COLO829 (cell line): ENCODE measurements around the gene LRCH2.

ENCODE experiments used
- DNase-seq: peaks from one replicate; pipeline ENCODE4 v3.0.0; 2012; ENCODE audit warnings: low spot score

LRCH2 gene

GRCh38 chrX:115204040-115204439, 29.9 kb downstream of the LRCH2 start:
- no peak for DNase-seq

GRCh38 chrX:115192244-115192700, 41.6 kb downstream of the LRCH2 start:
- no peak for DNase-seq

- no peak for DNase-seq
Observed at GRCh38 chrX:115191490-115192243, 42.2 kb downstream of the LRCH2 start.

DNA sequence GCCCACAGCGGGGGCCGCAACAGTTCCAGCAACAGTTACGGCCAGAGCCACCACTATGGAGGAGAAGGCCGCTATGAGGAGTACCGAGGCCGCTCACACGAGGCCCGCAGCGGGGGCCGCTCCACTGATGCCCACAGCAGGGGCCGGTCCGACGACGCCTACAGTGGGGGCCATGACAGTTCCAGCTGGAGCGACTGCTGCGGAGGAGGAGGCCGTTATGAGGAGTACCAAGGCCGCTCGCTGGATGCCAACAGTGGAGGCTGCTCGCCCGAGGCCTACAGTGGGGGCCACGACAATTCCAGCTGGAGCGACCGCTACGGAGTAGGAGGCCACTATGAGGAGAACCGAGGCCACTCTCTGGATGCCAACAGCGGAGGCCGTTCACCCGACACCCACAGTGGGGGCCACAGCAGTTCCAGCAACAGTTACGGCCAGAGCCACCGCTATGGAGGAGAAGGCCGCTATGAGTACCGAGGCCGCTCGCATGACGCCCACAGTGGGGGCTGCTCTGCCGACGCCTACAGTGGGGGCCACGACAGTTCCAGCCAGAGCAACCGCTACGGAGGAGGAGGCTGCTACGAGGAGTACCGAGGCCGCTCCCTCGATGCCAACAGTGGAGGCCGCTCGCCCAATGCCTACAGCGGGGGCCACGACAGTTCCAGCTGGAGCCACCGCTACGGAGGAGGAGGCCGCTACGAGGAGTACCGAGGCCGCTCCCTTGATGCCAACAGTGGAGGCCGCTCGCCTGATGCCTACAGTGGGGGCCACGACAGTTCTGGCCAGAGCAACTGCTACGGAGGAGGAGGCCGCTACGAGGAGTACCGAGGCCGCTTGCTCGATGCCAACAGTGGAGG, 43.0 kb downstream of the LRCH2 start:
- DNase-seq, result no peak

DNA sequence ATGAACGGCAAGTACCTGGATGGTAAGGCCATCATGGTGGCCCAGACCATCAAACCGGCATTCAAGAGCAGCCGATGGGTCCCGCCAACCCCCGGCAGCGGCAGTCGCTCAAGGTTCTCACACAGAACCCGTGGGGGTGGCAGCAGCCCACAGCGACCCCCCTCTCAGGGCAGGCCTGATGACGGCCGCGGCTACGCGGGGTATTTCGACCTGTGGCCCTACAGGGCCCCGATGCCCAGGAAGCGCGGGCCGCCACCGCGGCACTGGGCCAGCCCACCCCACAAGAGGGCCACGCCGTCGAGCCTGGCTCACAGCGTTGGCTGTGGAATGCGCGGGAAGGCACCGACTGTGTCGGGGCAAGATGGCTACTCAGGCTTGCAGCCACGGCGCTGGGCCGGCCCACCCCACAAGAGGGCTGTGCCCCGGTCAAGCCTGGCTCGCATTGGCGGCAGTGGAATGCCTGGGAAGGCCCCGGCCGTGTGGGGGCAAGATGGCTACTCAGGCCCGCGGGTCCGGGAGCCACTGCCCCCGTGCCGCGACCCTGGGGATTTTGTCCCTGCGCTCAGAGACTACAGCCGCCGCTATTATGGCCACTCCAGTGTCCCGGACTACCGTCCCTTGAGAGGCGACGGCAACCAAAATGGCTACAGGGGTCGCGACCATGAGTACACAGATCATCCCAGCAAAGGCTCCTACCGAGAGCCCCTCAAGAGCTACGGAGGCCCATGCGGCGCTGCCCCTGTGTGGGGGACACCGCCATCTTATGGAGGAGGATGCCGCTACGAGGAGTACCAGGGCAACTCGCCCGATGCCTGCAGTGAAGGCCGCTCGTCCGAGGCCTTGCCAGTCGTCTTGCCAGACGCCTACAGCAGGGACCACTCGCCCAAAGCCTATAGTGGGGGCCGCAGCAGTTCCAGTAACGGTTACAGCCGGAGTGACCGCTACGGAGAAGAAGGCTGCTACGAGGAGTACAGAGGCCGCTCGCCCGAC, 44.0 kb downstream of the LRCH2 start:
- DNase-seq, result no peak

DNA sequence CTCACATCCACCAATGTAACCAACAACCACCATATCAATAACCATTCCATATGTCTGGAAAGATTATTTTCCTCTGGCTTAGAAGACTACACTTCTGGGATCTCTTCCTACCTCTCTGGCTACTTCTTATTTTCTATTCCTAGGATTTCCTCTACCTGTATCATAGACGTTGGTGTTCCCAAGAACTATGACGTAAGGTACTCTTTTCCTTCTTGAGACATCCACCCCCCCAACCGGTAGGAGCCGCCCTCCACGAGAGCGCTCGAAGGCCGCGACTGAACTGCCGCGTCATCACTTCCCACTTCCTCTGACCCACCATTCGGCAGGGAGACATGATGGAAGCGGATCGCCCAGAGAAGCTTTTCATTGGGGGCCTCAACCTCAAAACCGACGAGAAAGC, 44.8 kb downstream of the LRCH2 start, which contains the start of gene RBMXL3:
Gene RBMXL3, plus strand, starts transcription at position 301 of the 400 bp plus-strand sequence. Its CDS starts 32 bp downstream, at position 333.
- no peak for DNase-seq

GRCh38 chrX:115183980-115184379, 49.9 kb downstream of the LRCH2 start:
- no peak for DNase-seq

- DNase-seq, result no peak
Observed at GRCh38 chrX:115178473-115178872, 55.4 kb downstream of the LRCH2 start.

DNA sequence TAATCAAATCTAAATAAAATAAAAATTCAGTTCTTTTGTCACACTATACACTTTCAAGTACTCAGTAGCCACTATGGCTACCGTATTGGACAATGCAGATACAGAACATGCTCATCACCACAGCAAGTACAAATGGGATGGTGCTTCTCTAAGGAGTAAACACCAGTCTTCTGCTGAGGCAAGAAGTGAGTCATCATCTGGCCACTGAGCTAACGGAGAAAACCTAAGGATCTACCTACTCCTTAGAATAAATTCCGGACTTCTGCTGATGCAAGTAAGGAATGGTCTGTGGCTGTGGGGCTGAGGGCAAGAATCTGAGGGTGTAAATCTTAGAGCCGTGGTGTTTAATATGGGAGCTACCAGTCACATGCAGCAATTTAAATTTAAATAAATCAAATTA, 56.0 kb downstream of the LRCH2 start:
- DNase-seq, result no peak

GRCh38 chrX:115174548-115174947, 59.3 kb downstream of the LRCH2 start:
- DNase-seq, result no peak

DNA sequence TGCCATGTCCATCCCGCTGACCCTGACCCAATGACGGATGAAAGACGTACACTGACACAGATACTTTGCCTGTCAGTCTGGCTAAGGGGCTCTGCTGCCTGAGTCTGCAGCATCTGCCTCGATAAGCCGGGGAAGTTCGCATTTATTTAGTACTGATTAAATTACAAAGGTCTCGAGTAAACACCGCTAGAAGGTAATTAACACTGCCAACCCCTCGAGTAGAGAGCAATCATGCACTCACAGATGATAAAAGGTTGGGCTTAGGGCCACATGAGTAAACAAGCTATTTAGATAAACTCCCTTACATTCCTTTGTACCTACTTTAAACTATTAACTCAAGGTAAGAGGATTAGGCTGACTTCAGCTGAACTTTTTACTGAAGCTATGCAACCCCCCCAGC, 60.7 kb downstream of the LRCH2 start:
- no peak for DNase-seq

GRCh38 chrX:115147220-115147619, 86.7 kb downstream of the LRCH2 start:
- peak; percentile 52 for DNase-seq

- no peak for DNase-seq
Observed at GRCh38 chrX:115142057-115142456, 91.8 kb downstream of the LRCH2 start.

- DNase-seq, result no peak
Observed at GRCh38 chrX:115138040-115138439, 95.9 kb downstream of the LRCH2 start.

- DNase-seq, result peak; percentile 30
Observed at GRCh38 chrX:115134382-115134781, 99.5 kb downstream of the LRCH2 start.

DNA sequence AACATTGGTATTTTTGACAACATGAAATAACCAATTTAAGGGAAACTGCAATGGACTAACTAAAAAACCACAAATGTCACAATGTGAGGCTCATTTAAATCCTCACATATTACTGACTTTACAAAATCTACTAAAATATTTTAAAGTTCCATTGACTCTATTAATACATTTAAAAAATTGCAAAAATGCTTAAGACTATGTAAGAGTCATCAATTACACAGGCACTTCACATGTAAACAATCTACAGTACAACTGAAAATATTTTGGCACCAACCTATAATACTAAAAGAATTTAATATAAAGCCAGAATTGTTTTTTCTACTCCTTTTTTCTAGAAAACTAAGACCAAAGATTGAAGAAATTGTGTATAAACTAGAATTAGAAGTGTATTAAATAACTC, 121.5 kb downstream of the LRCH2 start:
- no peak for DNase-seq

- no peak for DNase-seq
Observed at GRCh38 chrX:115098897-115099296, 135.0 kb downstream of the LRCH2 start.

DNA sequence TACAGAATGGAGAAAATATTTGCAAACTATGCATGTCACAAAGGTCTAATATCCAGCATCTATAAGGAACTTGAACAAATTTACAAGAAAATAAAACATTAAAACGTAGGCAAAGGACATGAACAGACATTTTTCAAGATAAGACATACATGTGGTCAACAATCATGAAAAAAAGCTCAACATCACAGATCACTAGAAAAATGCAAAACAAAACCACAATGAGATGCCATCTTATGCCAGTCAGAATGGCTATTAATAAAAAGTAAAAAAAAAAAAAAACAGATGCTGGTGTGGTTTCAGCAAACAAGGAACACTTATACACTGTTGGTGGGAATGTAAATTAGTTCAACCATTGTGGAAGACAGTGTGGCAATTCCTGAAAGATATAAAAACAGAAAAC, 140.7 kb downstream of the LRCH2 start:
- DNase-seq, result no peak

DNA sequence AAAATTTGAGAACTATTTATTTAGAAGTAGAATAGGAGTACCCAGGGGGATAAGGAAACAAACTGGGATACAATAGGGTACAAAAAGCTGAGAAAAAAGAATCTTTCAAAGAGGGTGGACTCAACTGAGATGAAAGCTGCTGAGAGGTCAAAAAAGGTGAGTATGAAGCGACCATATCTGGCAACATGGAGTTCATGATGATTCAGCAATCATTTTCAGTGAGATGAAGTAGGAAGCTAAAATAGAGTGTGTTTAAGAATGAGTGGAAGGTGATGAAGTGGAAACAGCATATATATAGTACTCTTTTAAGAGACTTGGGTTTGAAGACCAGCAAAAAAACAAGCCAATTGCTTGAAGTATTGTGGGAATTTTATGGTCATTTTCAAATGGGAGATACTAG, 144.5 kb downstream of the LRCH2 start:
- no peak for DNase-seq

GRCh38 chrX:115068896-115069295, 165.0 kb downstream of the LRCH2 start:
- DNase-seq, result no peak

DNA sequence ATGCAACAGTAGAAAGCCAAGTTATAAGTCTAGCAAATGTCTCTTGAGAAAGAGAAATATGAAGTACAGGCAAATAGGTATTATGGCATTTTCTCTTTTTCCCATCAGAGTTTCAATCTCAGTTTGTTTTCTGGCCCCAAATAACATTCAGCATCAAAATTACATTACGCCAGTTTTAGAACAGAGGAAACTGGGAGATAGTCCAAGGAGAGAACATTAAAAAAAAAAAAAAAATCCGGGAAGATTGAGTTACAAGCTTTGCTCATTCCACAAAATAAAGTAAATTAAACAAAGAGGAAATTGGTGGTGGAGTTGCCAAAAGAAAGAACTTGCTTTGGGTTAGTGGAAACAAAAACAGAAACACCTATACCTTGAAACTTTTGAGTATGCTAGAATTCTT, 166.1 kb downstream of the LRCH2 start:
- no peak for DNase-seq

GRCh38 chrX:115065304-115065703, 168.6 kb downstream of the LRCH2 start:
- DNase-seq, result no peak
